Lung (tissue), 12 donors: ENCODE results near the gene IMPG1. TPM values are rescaled to one million over a fixed set of nuclear protein-coding genes. Genes with fewer than 3 reads are reported as not detected.

ENCODE experiments used
- ATAC-seq: fragments of 200-7000 bp; cut with Tn5 transposase; one replicate; pipeline ENCODE4 v1.9.1; 2020; ENCODE audit warnings: moderate number of reproducible peaks; ENCODE audit not compliant: insufficient read depth, low FRiP score
- DNase-seq, 3 donors: peaks; one replicate each; pipeline ENCODE4 v3.0.0-alpha.2; 2013 to 2017
- H3K27ac ChIP-seq, 2 donors: one replicate each; pipeline ENCODE4 v1.5.1; 2013; ENCODE audit warnings: mild to moderate bottlenecking in 2 of 2, moderate library complexity in 2 of 2, control low read depth in 1 of 2, inconsistent platforms in 1 of 2, low read depth in 1 of 2, low read length in 1 of 2
- H3K27me3 ChIP-seq, 3 donors: one replicate each; pipeline ENCODE4 v1.5.1; 2013; ENCODE audit warnings: low read length in 2 of 3; ENCODE audit not compliant: control insufficient read depth in 3 of 3, insufficient read depth in 3 of 3
- H3K36me3 ChIP-seq, 4 donors: one replicate each; pipeline ENCODE4 v1.5.1; 2013; ENCODE audit warnings: low read length in 4 of 4, mild to moderate bottlenecking in 1 of 4, moderate library complexity in 1 of 4; ENCODE audit not compliant: control insufficient read depth in 4 of 4, insufficient read depth in 4 of 4
- H3K4me1 ChIP-seq, 5 donors: one replicate each; pipeline ENCODE4 v1.5.1; 2013; ENCODE audit warnings: low read length in 5 of 5, mild to moderate bottlenecking in 2 of 5, moderate library complexity in 1 of 5; ENCODE audit not compliant: control insufficient read depth in 5 of 5, insufficient read depth in 5 of 5
- H3K4me3 ChIP-seq: one replicate; pipeline ENCODE4 v1.5.1; 2013; ENCODE audit warnings: mild to moderate bottlenecking, control low read depth, moderate library complexity
- H3K9ac ChIP-seq, 2 donors: one replicate each; pipeline ENCODE4 v1.5.1; 2013; ENCODE audit warnings: low read length in 2 of 2, control low read depth in 1 of 2; ENCODE audit not compliant: insufficient read depth in 1 of 2
- H3K9me3 ChIP-seq, 4 donors: one replicate each; pipeline ENCODE4 v1.5.1; 2013; ENCODE audit warnings: low read length in 3 of 4, mild to moderate bottlenecking in 1 of 4, moderate library complexity in 1 of 4; ENCODE audit not compliant: control insufficient read depth in 4 of 4, insufficient read depth in 3 of 4
- WGBS, 2 donors: extraction: QIAGEN DNeasy Blood & Tissue Kit; methylation state at CpG; one replicate each; pipeline ENCODE4 v1.1.7; 2013; 5-methylcytosine and 5-hydroxymethylcytosine counted together
- polyA plus RNA-seq, 2 donors: library from polyadenylated mRNA; stranded (reverse); fragments of 200-250 nt; gene quantifications; one replicate each; pipeline ENCODE4 v1.2.1, GENCODE V29; 2013
- total RNA-seq, 2 donors: library from RNA; depleted of rRNA in 1 of 2; stranded (reverse); fragments of >200 nt in 1 of 2; gene quantifications; one replicate each; pipeline ENCODE4 v1.2.1, GENCODE V29; 2014 to 2021
- TF ChIP-seq, protein P1 (sequence below): IDR thresholded peaks from 2 replicates; pipeline ENCODE4 v1.5.1; 2012; ENCODE audit warnings: mild to moderate bottlenecking; ENCODE audit errors: control extremely low read depth, extremely low read depth
- donor health status: control.
- donor health status: control.
- donor health status: Bipolar disorder and iron deficiency.
- donor health status: healthy.
- donor health status: DM: yes; HTN: yes; CAD: no.

Gene IMPG1
- total and polyA plus RNA-seq, 4 donors = not detected

DNA sequence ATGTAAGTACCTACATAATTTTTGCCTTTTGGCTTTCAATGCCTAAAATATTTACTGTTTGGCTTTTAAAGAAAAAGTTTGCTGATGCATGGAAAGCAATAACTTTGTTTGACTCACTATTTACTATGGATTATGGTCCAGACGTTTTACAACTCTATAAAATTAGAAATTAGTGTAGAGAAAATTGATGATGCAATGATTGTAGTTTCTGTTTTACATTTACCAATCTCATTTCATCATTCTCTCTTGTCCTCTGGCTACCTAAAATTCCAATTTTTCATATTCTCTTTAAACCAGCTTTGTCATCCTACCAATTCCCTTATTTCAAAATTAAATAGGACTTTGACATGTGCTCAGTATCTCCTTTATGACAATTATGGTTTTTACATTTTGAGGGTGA, 131.0 kb downstream of the IMPG1 start:
- no peaks in the 10 kb centered on the region for H3K27me3 ChIP-seq
- no peak overlapping the region for H3K9ac ChIP-seq
- DNase-seq (no peak), ATAC-seq (no peak)
- H3K36me3 ChIP-seq = no peaks in the 10 kb centered on the region
- H3K4me1 ChIP-seq = peaks cover 0 to 19% (median 0%) of the 10 kb centered on the region in 5 donors
- H3K4me3 ChIP-seq = no peak overlapping the region
- WGBS, 2 donors = 44 to 53% methylated on average over 1 of the region's 1 CpG
- no peak overlapping the region for H3K27ac ChIP-seq
- no peaks in the 10 kb centered on the region for H3K9me3 ChIP-seq
- TF ChIP-seq, protein P1, sequence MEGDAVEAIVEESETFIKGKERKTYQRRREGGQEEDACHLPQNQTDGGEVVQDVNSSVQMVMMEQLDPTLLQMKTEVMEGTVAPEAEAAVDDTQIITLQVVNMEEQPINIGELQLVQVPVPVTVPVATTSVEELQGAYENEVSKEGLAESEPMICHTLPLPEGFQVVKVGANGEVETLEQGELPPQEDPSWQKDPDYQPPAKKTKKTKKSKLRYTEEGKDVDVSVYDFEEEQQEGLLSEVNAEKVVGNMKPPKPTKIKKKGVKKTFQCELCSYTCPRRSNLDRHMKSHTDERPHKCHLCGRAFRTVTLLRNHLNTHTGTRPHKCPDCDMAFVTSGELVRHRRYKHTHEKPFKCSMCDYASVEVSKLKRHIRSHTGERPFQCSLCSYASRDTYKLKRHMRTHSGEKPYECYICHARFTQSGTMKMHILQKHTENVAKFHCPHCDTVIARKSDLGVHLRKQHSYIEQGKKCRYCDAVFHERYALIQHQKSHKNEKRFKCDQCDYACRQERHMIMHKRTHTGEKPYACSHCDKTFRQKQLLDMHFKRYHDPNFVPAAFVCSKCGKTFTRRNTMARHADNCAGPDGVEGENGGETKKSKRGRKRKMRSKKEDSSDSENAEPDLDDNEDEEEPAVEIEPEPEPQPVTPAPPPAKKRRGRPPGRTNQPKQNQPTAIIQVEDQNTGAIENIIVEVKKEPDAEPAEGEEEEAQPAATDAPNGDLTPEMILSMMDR = no peak

DNA sequence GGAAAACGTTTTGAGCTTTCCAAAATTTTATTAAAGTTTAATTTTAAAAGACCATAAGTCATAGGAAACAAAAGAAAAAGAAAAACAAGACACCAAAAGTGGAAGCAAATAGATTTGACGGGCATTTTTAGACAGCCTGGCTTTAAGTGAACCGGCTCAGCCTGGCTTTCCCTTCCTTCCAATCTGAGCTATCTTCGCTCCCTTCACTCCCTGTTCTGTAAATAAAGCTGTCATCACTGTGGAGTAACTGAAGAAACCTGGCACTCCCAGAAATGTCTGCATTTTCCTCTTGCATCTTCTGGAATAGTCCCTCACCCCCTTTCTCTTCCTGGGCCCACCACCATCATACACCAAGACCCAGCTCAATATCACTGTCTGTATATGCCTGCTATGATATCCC, 131.9 kb downstream of the IMPG1 start:
- Histone ChIP-seq H3K27ac (no peak overlapping the region), H3K27me3 (peaks cover 0 to 3% (median 0%) of the 10 kb centered on the region in 3 donors), H3K36me3 (no peaks in the 10 kb centered on the region), H3K9me3 (no peaks in the 10 kb centered on the region), H3K9ac (no peak overlapping the region), H3K4me1 (peaks cover 0 to 14% (median 0%) of the 10 kb centered on the region in 5 donors), H3K4me3 (no peak overlapping the region)
- ATAC-seq = no peak
- peak in 2 of 3 donors; percentile 30 to 45 for DNase-seq
- TF ChIP-seq, protein P1 = no peak
- 57 to 65% methylated on average over 4 of the region's 4 CpGs for WGBS, 2 donors

DNA sequence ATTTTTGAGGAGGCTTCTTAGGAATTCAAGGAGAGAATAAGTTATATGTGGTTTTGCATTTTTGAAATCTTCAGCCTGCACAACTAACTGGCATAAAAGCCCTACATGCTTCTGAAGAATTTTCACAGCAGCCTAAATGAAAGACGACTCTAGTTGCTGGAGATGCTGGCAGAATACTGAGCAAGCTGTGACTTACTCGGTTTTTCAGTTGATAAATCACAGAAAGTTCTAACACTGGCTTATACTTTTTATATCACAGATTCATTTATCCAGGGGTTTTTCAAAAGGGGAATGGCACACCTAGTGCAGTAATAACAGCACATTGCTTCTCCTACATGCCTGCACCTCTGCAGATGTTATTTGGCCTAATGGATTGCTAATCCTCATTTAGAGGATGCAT, 134.6 kb downstream of the IMPG1 start:
- no peaks in the 10 kb centered on the region for H3K36me3 ChIP-seq
- H3K4me1 ChIP-seq = peaks cover 0 to 31% (median 5%) of the 10 kb centered on the region in 5 donors
- no peak for ATAC-seq
- 77 to 83% methylated on average over 2 of the region's 2 CpGs for WGBS, 2 donors
- DNase-seq = no peak
- no peak overlapping the region for H3K9ac ChIP-seq
- TF ChIP-seq, protein P1 = no peak
- H3K27me3 ChIP-seq = peaks cover 0 to 3% (median 0%) of the 10 kb centered on the region in 3 donors
- H3K27ac ChIP-seq = no peak overlapping the region
- no peak overlapping the region for H3K4me3 ChIP-seq
- H3K9me3 ChIP-seq = no peaks in the 10 kb centered on the region

DNA sequence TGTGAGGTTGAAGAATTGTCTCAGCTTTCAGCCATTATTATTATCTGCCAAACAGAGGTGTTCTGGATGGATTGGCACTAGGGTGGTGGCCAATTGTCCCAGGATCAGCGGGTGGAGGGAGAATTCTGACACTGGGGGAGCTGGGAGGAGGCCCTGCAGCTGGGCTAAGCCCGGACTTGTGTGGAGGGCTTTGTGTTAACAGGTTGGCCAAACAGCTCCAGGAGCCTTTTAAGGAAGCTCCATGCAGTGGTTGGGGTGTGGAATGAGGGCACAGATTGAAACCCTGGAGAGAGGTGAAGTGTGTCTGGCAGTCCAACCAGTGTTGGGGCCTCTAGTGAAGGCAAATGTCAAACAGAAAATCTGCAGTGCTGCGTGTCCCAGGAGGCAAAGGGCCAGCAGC, 135.8 kb downstream of the IMPG1 start:
- Histone ChIP-seq H3K36me3 (no peaks in the 10 kb centered on the region), H3K27ac (no peak overlapping the region), H3K4me3 (no peak overlapping the region), H3K27me3 (peaks cover 0 to 3% (median 0%) of the 10 kb centered on the region in 3 donors), H3K9ac (no peak overlapping the region), H3K4me1 (peaks cover 0 to 31% (median 5%) of the 10 kb centered on the region in 5 donors), H3K9me3 (no peaks in the 10 kb centered on the region)
- TF ChIP-seq, protein P1 = no peak
- WGBS, 2 donors = 85 to 87% methylated on average over 3 of the region's 3 CpGs
- ATAC-seq = no peak
- no peak for DNase-seq
